ENCODE data around the gene KAT8. TPM values are rescaled to one million over a fixed set of nuclear protein-coding genes. Genes with fewer than 3 reads are reported as not detected.
"Not testable (repeated sequence)": the region's sequence is repeated elsewhere in the genome, so short reads cannot be mapped to it uniquely, and the experiment has no call there.

Gene KAT8
- total RNA-seq, 4 donors from 2014 or later = 41.5 to 89.4 (median 70.0) TPM

DNA sequence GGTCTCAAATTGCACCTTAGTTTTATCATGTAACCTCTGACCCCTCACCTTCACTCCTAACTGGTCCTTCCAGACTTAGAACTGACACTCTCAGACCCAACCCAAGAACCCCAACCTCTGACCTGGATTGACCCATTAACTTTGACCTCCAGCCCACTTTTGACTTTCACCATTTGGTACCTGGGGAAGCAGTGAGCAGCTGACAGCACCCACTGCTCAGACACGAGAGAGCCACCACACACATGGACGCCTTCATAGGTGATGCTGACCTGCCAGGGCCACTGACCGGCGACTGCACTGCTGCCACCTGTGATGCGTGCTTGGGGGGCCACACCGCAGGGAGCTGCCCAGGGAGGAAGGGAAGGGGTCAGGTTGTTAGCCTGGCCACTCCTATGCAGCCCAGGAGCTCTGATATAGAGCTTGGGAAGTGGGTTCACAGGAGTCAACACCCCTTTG lies 15.6 kb downstream of the KAT8 start:
- no peaks in the 10 kb centered on the region for H3K9me3 ChIP-seq
- H3K36me3 ChIP-seq = peaks cover 0 to 40% (median 0%) of the 10 kb centered on the region in 3 donors
- H3K4me3 ChIP-seq = peak overlapping the region in 3 of 4 donors; percentile 42 to 84 (median 68)
- TF ChIP-seq POLR2A (IDR thresholded peaks at IDR 0.05) = no peak
- TF ChIP-seq, protein P1, sequence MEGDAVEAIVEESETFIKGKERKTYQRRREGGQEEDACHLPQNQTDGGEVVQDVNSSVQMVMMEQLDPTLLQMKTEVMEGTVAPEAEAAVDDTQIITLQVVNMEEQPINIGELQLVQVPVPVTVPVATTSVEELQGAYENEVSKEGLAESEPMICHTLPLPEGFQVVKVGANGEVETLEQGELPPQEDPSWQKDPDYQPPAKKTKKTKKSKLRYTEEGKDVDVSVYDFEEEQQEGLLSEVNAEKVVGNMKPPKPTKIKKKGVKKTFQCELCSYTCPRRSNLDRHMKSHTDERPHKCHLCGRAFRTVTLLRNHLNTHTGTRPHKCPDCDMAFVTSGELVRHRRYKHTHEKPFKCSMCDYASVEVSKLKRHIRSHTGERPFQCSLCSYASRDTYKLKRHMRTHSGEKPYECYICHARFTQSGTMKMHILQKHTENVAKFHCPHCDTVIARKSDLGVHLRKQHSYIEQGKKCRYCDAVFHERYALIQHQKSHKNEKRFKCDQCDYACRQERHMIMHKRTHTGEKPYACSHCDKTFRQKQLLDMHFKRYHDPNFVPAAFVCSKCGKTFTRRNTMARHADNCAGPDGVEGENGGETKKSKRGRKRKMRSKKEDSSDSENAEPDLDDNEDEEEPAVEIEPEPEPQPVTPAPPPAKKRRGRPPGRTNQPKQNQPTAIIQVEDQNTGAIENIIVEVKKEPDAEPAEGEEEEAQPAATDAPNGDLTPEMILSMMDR (IDR thresholded peaks at IDR 0.05) = no peak
- no peaks in the 10 kb centered on the region for H3K27me3 ChIP-seq
- DNase-seq = no peak
- H3K4me1 ChIP-seq = peaks cover 0 to 64% (median 15%) of the 10 kb centered on the region in 4 donors
- peak overlapping the region in 3 of 4 donors; percentile 89 to 96 (median 93) for H3K27ac ChIP-seq

DNA sequence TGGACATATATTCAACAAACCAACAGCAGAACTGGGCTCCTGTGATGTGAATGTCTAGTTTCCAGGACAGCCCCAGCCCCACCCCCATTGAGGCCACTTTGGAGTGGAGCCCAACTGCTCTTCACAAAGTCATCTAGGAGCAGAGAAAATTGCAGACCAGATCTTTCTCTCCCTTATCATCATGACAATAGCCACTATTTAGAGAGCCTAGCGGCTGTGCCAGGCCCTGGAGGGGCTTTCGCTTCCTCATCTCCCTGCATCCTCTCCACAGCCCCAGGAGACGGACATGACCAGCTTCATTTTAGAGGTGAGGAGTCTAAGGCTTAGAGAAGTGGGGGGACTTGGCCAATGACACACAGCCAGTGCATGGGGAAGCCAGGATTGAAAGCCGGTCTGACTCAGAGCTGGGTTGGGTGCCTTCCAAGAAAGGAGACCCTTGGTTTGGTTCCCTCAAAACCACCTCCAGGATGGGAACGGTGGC lies 16.7 kb downstream of the KAT8 start:
- H3K4me1 ChIP-seq = peaks cover 0 to 58% (median 14%) of the 10 kb centered on the region in 4 donors
- peak overlapping the region in 3 of 4 donors; percentile 89 to 96 (median 93) for H3K27ac ChIP-seq
- peaks cover 0 to 40% (median 0%) of the 10 kb centered on the region in 3 donors for H3K36me3 ChIP-seq
- H3K4me3 ChIP-seq = peak overlapping the region in 3 of 4 donors; percentile 42 to 84 (median 68)
- DNase-seq = no peak
- H3K9me3 ChIP-seq = no peaks in the 10 kb centered on the region
- TF ChIP-seq, protein P1 (IDR thresholded peaks at IDR 0.05) = no peak
- no peak for TF ChIP-seq POLR2A (IDR thresholded peaks at IDR 0.05)
- no peaks in the 10 kb centered on the region for H3K27me3 ChIP-seq

DNA sequence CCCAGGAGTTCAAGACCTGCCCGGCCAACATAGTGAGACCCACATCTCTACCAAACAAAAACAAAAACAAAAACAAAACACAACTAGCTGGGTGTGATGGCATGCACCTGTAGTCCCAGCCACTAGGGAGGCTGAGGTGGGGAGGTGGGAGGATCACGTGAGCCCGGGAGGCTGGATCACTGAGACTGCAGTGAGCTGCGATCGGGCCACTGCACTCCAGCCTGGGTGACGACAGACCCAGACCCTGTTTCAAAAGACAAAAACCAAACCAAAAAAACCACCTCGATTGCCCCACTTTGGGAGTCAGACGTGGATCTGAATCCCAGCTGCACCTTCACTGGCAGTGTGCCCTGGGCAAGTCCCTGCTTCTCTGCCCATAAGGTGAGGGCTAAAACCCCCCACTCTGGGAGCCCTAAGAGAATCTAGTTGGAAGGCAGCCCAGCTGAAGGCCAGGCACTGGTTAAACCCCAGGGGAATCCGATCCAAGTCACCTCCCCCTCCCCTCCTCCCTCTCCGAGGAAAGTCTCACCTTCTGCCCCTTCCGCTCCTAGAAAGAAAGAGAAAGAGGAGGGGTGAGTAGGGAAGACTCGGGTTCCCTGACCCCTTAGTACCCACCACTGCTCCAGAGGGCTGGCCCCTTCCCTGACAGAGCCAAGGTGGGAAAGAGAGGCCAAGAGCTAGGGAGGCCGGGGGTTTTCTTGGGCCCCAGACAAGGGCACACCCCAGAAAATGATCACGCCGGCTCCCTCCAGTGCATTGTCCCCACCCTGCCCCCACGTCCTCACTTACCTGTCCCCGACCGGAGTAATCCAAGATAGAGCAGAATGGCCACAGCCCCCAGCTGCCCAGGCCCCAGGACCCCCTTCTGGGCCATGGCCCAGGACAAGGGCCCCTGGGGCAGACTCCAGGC lies 17.4 kb downstream of the KAT8 start:
- peak overlapping the region in 3 of 4 donors; percentile 89 to 96 (median 93) for H3K27ac ChIP-seq
- DNase-seq = peak in 2 of 3 donors; percentile 77 to 81
- H3K4me3 ChIP-seq = peak overlapping the region in 3 of 4 donors; percentile 42 to 84 (median 68)
- no peaks in the 10 kb centered on the region for H3K27me3 ChIP-seq
- no peaks in the 10 kb centered on the region for H3K9me3 ChIP-seq
- TF ChIP-seq, protein P1 (IDR thresholded peaks at IDR 0.05) = peak in 3 of 6 experiments; percentile 55 to 69 (median 67)
- peak; percentile 78 to 91 for TF ChIP-seq POLR2A (IDR thresholded peaks at IDR 0.05)
- peaks cover 0 to 40% (median 0%) of the 10 kb centered on the region in 3 donors for H3K36me3 ChIP-seq
- H3K4me1 ChIP-seq = peaks cover 0 to 50% (median 10%) of the 10 kb centered on the region in 4 donors

DNA sequence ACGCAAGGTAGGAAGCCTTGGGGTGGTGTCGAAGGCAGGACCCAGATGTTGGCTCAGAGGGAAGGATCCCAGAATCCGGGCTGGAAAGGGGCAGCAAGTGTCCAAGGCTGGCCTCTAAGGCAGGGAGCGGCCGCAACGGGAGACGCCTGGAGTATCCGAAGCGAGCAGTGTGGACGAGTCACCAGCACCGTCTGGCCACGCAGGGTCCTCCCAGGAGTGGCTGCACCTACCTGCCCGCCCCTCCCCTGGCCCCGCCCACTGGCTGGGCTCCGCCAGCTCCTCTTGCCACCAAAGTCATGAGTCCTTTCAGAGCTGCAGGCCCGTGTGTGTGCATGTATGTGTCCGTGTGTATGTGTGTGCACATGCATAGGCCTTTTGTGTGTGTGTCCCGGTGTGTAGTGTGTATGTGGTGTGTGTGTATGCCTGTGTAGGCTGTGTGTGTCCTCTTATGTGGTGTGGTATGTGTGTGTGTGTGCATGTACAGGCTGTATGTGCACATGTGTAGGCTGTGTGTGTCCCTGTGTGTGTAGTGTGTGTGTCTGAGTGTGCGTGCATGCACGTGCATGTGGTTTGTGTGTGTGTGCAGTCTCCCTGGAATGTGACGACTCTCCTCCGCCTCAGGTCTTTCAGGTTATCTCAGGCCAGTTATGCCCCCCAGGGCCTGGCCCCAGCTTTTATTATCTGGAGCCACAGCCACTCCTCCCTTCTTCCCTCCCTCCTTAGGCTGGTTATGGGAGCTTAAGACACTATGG lies 18.2 kb downstream of the KAT8 start, which contains the start of gene PRSS8:
PRSS8 (minus strand) TSS at position 193 of the 752 bp plus-strand sequence. CDS start 229 bp downstream, outside the sequence.
- peaks cover 0 to 32% (median 0%) of the 10 kb centered on the region in 3 donors for H3K36me3 ChIP-seq
- H3K4me1 ChIP-seq = peaks cover 0 to 48% (median 3%) of the 10 kb centered on the region in 4 donors
- TF ChIP-seq POLR2A (IDR thresholded peaks at IDR 0.05) = peak; percentile 98 to 99
- TF ChIP-seq, protein P1 (IDR thresholded peaks at IDR 0.05) = no peak
- H3K27ac ChIP-seq = peak within 1 kb of the TSS in 3 of 4 donors; percentile 89 to 96 (median 93)
- H3K9me3 ChIP-seq = no peaks in the 10 kb centered on the region
- peak in 2 of 3 donors; percentile 93 to 96 for DNase-seq
- H3K27me3 ChIP-seq = no peaks in the 10 kb centered on the region
- peak within 1 kb of the TSS in 3 of 4 donors; percentile 42 to 84 (median 68) for H3K4me3 ChIP-seq

DNA sequence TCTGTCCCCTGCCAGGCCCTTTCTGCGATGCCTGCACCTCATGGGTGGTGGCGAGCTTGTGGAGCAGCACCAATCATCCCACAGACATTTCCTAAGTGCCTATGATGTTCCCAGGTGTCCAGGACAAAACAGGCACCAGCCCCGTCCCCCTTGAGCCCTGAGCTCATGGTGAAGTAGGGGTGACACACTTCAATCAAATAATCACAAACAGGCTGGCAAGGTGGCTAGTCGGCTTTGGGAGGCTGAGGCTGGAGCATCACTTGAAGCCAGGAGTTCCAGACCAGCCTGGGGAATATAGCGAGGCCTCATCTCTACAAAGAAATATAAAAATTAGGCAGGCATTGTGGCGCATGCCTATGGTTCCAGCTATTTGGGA lies 18.8 kb downstream of the KAT8 start:
- Histone ChIP-seq H3K27me3 (no peaks in the 10 kb centered on the region), H3K4me1 (peaks cover 0 to 48% (median 2%) of the 10 kb centered on the region in 4 donors), H3K4me3 (no peak overlapping the region), H3K9me3 (no peaks in the 10 kb centered on the region), H3K36me3 (peaks cover 0 to 26% (median 0%) of the 10 kb centered on the region in 3 donors), H3K27ac (peak overlapping the region in 1 of 4 donors; percentile 93)
- TF ChIP-seq, protein P1 (IDR thresholded peaks at IDR 0.05) = no peak
- no peak for TF ChIP-seq POLR2A (IDR thresholded peaks at IDR 0.05)
- no peak for DNase-seq

DNA sequence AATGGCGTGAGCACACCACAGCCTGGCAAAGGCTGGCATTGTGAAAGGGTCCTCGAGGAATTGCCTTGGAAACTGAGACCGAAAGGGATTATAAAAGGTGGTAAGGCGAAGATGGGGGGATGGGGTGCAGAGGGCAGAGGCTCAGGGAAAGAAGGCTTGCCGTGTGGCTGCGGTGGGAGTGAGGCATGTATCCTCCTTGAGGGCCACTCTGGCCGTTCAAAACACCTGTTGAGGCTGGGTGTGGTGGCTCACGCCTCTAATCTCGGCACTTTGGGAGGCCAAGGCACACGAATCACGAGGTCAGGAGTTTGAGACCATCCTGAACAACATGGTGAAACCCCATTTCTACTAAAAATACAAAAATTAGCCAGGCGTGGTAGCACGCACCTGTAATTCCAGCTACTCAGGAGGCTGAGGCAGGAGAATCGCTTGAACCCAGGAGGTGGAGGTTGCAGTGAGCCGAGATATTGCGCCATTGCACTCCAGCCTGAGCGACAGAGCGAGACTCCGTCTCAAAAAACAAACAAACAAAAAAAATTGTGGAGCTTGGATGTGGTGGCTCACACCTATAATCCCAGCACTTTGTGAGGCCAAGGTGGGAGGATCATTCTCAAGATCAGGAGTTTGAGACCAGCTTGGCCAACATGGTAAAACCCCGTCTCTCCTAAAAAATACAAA lies 19.5 kb downstream of the KAT8 start:
- H3K27me3 ChIP-seq, DNase-seq, H3K9me3 ChIP-seq, H3K4me3 ChIP-seq, H3K27ac ChIP-seq: not testable (repeated sequence)
- peaks cover 0 to 19% (median 0%) of the 10 kb centered on the region in 3 donors for H3K36me3 ChIP-seq
- peaks cover 0 to 48% (median 4%) of the 10 kb centered on the region in 4 donors for H3K4me1 ChIP-seq
